ENCODE data around the gene HLA-DRB1.
"Not testable (repeated sequence)": the region's sequence is repeated elsewhere in the genome, so short reads cannot be mapped to it uniquely, and the experiment has no call there.

The HLA-DRB1 gene

GRCh38 chr6:32539839-32540238 is 49.8 kb downstream of the HLA-DRB1 start:
- Mint-ChIP-seq H3K27ac (no peak overlapping the region), H3K36me3 (ENCODE audit: low read depth) (no peaks in the 10 kb centered on the region), H3K4me1 (no peaks in the 10 kb centered on the region), H3K9me3 (peaks cover 8% of the 10 kb centered on the region), H3K27me3 (ENCODE audit: low read depth) (peaks cover 6% of the 10 kb centered on the region), H3K4me3 (no peak overlapping the region)
- no peak for TF ChIP-seq CTCF (IDR thresholded peaks at IDR 0.05; ENCODE audit: unreplicated experiment in 3 of 3)

GRCh38 chr6:32530431-32530793 is 59.2 kb downstream of the HLA-DRB1 start:
- not testable (repeated sequence) for H3K9me3 Mint-ChIP-seq; H3K36me3 Mint-ChIP-seq (ENCODE audit: low read depth); H3K4me1 Mint-ChIP-seq; H3K27ac Mint-ChIP-seq; H3K4me3 Mint-ChIP-seq
- peaks cover 11% of the 10 kb centered on the region for H3K27me3 Mint-ChIP-seq (ENCODE audit: low read depth)

- no peak within 1 kb of the TSS for H3K4me3 Mint-ChIP-seq
- H3K9me3 Mint-ChIP-seq, result peaks cover 4% of the 10 kb centered on the region
- peaks cover 11% of the 10 kb centered on the region for H3K27me3 Mint-ChIP-seq (ENCODE audit: low read depth)
- TF ChIP-seq CTCF (IDR thresholded peaks at IDR 0.05; ENCODE audit: unreplicated experiment in 3 of 3), result no peak
- no peak within 1 kb of the TSS for H3K27ac Mint-ChIP-seq
- H3K4me1 Mint-ChIP-seq, result no peaks in the 10 kb centered on the region
- no peaks in the 10 kb centered on the region for H3K36me3 Mint-ChIP-seq (ENCODE audit: low read depth)
These were observed 59.8 kb downstream of the HLA-DRB1 start, which contains the start of gene HLA-DRB5 for GRCh38 chr6:32529697-32530430. TSS of gene HLA-DRB5 (minus strand) at chr6:32530287. CDS start at chr6:32530224, 63 bp downstream.
